Loucy (cell line): ENCODE measurements around the gene ITGB4.

Source experiments
- EZH2phosphoT487 ChIP-seq: fragments of 200-600 bp; IDR thresholded peaks from 2 replicates; pipeline ENCODE4 v1.6.1; 2018; ENCODE audit warnings: antibody characterized with exemption, mild to moderate bottlenecking, moderate library complexity, borderline replicate concordance
- TF ChIP-seq, protein P1 (sequence below): fragments of 200-600 bp; sonication (generic); conservative IDR thresholded peaks from 2 replicates; pipeline ENCODE4 v1.5.1; 2014; ENCODE audit warnings: mild to moderate bottlenecking, antibody characterized with exemption, low read length

- TF ChIP-seq, protein P1, sequence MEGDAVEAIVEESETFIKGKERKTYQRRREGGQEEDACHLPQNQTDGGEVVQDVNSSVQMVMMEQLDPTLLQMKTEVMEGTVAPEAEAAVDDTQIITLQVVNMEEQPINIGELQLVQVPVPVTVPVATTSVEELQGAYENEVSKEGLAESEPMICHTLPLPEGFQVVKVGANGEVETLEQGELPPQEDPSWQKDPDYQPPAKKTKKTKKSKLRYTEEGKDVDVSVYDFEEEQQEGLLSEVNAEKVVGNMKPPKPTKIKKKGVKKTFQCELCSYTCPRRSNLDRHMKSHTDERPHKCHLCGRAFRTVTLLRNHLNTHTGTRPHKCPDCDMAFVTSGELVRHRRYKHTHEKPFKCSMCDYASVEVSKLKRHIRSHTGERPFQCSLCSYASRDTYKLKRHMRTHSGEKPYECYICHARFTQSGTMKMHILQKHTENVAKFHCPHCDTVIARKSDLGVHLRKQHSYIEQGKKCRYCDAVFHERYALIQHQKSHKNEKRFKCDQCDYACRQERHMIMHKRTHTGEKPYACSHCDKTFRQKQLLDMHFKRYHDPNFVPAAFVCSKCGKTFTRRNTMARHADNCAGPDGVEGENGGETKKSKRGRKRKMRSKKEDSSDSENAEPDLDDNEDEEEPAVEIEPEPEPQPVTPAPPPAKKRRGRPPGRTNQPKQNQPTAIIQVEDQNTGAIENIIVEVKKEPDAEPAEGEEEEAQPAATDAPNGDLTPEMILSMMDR = no peak
- no peak for TF ChIP-seq EZH2phosphoT487
Observed at GRCh38 chr17:75720656-75721462, at the start of gene ITGB4.
